ENCODE data around the gene ANKRD52.
A peak's percentile ranks its signal among the peaks of the same experiment; 100 is the strongest.

Gene ANKRD52

GRCh38 chr12:56192582-56192981 lies 65.6 kb downstream of the ANKRD52 start:
- no peak for TF ChIP-seq CTCF (IDR thresholded peaks at IDR 0.05; ENCODE audit: low read depth, low read length, missing control alignments)
- DNase-seq (ENCODE audit: low read depth) = no peak

GRCh38 chr12:56190695-56191155 lies 67.5 kb downstream of the ANKRD52 start:
- peak overlapping the region; percentile 59 for H3K4me3 ChIP-seq (ENCODE audit: low read depth, low read length)
- DNase-seq (ENCODE audit: low read depth) = no peak
- TF ChIP-seq CTCF (IDR thresholded peaks at IDR 0.05; ENCODE audit: low read depth, low read length, missing control alignments) = no peak

More at GRCh38 chr12:56192582-56192981, 65.6 kb downstream of the ANKRD52 start:
- no peak overlapping the region for H3K4me3 ChIP-seq (ENCODE audit: low read depth, low read length)

GRCh38 chr12:56189918-56190694 lies 68.1 kb downstream of the ANKRD52 start:
- DNase-seq (ENCODE audit: low read depth) = peak; percentile 55
- TF ChIP-seq CTCF (IDR thresholded peaks at IDR 0.05; ENCODE audit: low read depth, low read length, missing control alignments) = no peak
- H3K4me3 ChIP-seq (ENCODE audit: low read depth, low read length) = peak overlapping the region; percentile 59

GRCh38 chr12:56189099-56189917 lies 68.9 kb downstream of the ANKRD52 start, which contains the start of gene SMARCC2:
TSS of gene SMARCC2 (minus strand) at chr12:56189483. CDS start at chr12:56189461, 22 bp downstream.
- peak within 1 kb of the TSS; percentile 96 for H3K4me3 ChIP-seq (ENCODE audit: low read depth, low read length)
- TF ChIP-seq CTCF (IDR thresholded peaks at IDR 0.05; ENCODE audit: low read depth, low read length, missing control alignments) = peak; percentile 79
- peak; percentile 38 for DNase-seq (ENCODE audit: low read depth)

- TF ChIP-seq CTCF (IDR thresholded peaks at IDR 0.05; ENCODE audit: low read depth, low read length, missing control alignments) = no peak
- DNase-seq (ENCODE audit: low read depth) = no peak
- H3K4me3 ChIP-seq (ENCODE audit: low read depth, low read length) = peak overlapping the region; percentile 96
Observed at GRCh38 chr12:56188778-56189098, 69.4 kb downstream of the ANKRD52 start.

GRCh38 chr12:56188131-56188777 lies 69.9 kb downstream of the ANKRD52 start:
- TF ChIP-seq CTCF (IDR thresholded peaks at IDR 0.05; ENCODE audit: low read depth, low read length, missing control alignments) = no peak
- DNase-seq (ENCODE audit: low read depth) = no peak
- peak overlapping the region; percentile 96 for H3K4me3 ChIP-seq (ENCODE audit: low read depth, low read length)

Measured in GM12864 (cell line).